Epidermal melanocyte (primary cell): ENCODE results near the gene HCAR1.
"Not testable (repeated sequence)": the region's sequence is repeated elsewhere in the genome, so short reads cannot be mapped to it uniquely, and the experiment has no call there.

Experiments used
- DNase-seq: peaks from one replicate; pipeline ENCODE4 v3.0.0; 2011; ENCODE audit warnings: low spot score; ENCODE audit not compliant: insufficient read length

HCAR1 gene

GRCh38 chr12:122722387-122722786, 8.3 kb downstream of the HCAR1 start:
- no peak for DNase-seq

GRCh38 chr12:122721057-122721545, 9.5 kb downstream of the HCAR1 start:
- no peak for DNase-seq

GRCh38 chr12:122716658-122717057, 14.0 kb downstream of the HCAR1 start, which contains the start of gene HCAR3:
HCAR3 (minus strand) TSS chr12:122716811; CDS start chr12:122716737, 74 bp downstream.
- DNase-seq, result not testable (repeated sequence)

- DNase-seq, result not testable (repeated sequence)
Measured at GRCh38 chr12:122715211-122715610, 15.4 kb downstream of the HCAR1 start.

GRCh38 chr12:122713491-122714188, 17.0 kb downstream of the HCAR1 start:
- not testable (repeated sequence) for DNase-seq

- not testable (repeated sequence) for DNase-seq
Measured at GRCh38 chr12:122711266-122711665, 19.4 kb downstream of the HCAR1 start.

GRCh38 chr12:122710341-122710740, 20.3 kb downstream of the HCAR1 start:
- not testable (repeated sequence) for DNase-seq

GRCh38 chr12:122709287-122709686, 21.4 kb downstream of the HCAR1 start:
- not testable (repeated sequence) for DNase-seq

GRCh38 chr12:122703841-122704240, 26.8 kb downstream of the HCAR1 start:
- not testable (repeated sequence) for DNase-seq

GRCh38 chr12:122702890-122703611, 27.6 kb downstream of the HCAR1 start, which contains the start of gene HCAR2:
HCAR2 (minus strand) TSS chr12:122703357; CDS start chr12:122703283, 74 bp downstream.
- DNase-seq, result not testable (repeated sequence)

GRCh38 chr12:122701481-122701880, 29.2 kb downstream of the HCAR1 start:
- not testable (repeated sequence) for DNase-seq

- DNase-seq, result not testable (repeated sequence)
Measured at GRCh38 chr12:122700038-122700710, 30.5 kb downstream of the HCAR1 start.

GRCh38 chr12:122696922-122697321, 33.7 kb downstream of the HCAR1 start:
- DNase-seq, result not testable (repeated sequence)

- DNase-seq, result no peak
Measured at GRCh38 chr12:122691566-122691965, 39.1 kb downstream of the HCAR1 start.

- DNase-seq, result no peak
Measured at GRCh38 chr12:122688291-122688690, 42.4 kb downstream of the HCAR1 start.

- no peak for DNase-seq
Measured at GRCh38 chr12:122687086-122687485, 43.6 kb downstream of the HCAR1 start.

GRCh38 chr12:122686538-122686937, 44.1 kb downstream of the HCAR1 start:
- no peak for DNase-seq

GRCh38 chr12:122684297-122684813, 46.3 kb downstream of the HCAR1 start:
- no peak for DNase-seq

- no peak for DNase-seq
Measured at GRCh38 chr12:122681814-122682213, 48.8 kb downstream of the HCAR1 start.

- not testable (repeated sequence) for DNase-seq
Measured at GRCh38 chr12:122680989-122681388, 49.7 kb downstream of the HCAR1 start.

- DNase-seq, result not testable (repeated sequence)
Measured at GRCh38 chr12:122676781-122677180, 53.9 kb downstream of the HCAR1 start.
